HG03159 (cell line): ENCODE measurements around the gene FYB1.
"Not testable (repeated sequence)": the region's sequence is repeated elsewhere in the genome, so short reads cannot be mapped to it uniquely, and the experiment has no call there.

Source experiments
- ATAC-seq: cut with Tn5 transposase; IDR thresholded peaks from one replicate; pipeline ENCODE4 v1.9.1; 2021; ENCODE audit warnings: mild to moderate bottlenecking, moderate library complexity; ENCODE audit not compliant: unreplicated experiment

Gene FYB1

DNA sequence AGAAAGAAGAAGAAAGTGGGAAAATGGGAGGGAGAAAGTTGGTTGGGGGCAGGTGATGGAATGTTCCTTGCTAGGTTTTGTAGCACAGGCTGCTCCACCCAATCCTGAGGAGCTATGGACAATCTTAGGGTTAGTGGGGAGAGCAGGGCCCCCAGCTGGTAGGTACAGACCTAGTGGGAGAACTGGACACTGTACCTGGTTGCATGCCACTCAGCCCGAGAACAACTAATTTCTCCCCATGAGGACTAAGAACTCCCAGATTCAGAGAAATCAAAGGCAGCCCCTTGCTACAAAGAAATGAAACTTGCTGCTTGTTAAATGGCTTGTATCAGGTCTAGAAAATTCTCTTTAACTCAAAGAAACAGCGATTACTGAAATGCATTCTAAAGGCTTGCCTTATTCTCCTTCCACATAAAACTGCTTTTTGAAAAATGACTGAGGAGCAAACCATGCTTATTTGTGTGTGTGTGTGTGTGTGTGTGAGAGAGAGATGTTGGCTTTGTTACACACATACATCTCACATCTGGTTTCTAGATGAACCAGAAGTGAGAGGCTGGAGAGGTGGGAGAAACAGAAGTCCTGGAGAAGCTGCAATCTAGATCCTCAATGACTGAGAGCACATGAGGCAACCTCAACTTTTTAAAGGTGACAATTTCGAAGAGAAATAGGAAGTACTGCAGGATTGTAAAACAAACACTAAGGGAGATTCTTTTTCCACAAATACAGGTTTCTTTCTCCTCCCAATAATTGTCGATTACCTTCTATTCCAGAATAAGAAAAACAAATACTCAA is 28.9 kb downstream of the FYB1 start:
- ATAC-seq, result no peak

- ATAC-seq, result no peak
These were observed 29.9 kb downstream of the FYB1 start for GRCh38 chr5:39189292-39189955.

GRCh38 chr5:39187831-39188731 is 31.3 kb downstream of the FYB1 start:
- peak; percentile 41 for ATAC-seq

DNA sequence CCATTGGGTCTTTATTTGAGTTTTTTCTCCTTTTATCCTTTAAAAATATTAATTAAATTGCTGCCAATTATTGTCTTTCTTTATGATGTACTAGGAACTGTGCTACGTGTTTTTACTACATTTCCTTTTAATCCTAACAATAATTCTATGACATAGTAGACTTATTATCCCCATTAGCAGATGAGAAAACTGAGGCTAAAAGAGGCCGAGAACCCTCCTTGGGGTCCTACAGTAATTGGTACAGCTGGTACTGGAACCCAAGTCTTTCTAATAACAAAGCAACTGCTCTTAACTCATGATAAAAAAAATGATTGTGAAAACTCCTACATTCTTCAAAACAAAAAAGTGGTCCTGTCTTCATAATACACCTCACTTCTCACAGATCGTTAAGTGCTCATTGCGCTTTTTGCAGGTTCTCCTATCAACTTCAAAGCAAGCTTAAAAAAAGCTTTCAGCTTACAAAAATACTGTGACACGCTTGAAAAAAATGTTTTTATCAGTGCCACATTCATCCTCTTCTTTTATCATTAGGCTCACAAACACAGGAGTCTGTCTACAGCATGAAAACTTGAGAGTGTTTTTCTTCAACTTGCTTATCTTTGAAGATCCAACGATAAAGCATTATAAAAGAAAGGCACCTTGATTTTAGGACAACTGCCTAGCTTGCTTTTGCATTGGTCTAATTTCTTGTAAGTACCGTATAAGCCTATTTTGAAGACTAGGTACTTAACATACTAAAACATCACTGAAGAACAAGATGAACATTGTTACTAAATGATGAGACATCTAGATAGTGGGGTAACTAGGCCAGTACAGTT is 32.4 kb downstream of the FYB1 start:
- ATAC-seq, result no peak

GRCh38 chr5:39186289-39186688 is 33.1 kb downstream of the FYB1 start:
- no peak for ATAC-seq

DNA sequence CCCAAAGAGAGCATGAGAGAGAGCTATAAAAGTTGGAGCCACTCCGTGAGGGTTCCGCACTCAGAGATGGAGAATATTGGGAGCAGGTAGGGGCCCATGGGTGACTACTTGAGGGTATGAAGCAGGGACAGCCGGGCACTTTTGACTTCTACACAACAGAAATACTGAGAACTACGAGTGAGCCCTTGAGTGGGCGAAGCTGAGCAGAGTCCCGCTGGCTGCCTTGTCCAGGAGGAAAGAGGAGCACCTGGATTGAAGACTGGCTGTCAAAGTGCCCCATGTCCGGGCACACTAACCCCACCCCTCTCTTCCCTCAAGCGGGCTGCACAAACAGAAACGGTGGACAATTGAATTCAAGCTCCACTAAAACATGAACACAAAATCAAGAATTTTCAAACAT is 33.6 kb downstream of the FYB1 start:
- ATAC-seq, result no peak

DNA sequence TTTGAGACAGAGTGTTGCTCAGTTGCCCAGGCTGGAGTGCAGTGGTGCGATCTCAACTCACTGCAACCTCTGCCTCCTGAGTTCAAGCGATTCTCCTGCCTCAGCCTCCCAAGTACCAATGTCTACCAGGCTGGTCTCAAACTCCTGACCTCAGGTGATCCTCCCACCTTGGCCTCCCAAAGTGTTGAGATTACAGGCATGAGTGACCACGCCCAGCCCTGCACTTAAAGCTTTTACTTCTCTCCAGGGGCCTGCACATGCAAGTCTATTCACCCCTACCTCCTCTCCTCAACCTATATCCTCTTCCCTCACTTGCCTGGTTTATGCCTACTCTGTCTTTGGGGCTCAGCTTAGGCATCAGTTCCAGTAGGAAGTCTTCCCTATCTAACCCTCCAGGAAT is 39.8 kb downstream of the FYB1 start:
- not testable (repeated sequence) for ATAC-seq

- ATAC-seq, result no peak
These were observed 40.5 kb downstream of the FYB1 start for GRCh38 chr5:39178861-39179260.

GRCh38 chr5:39178171-39178570 is 41.2 kb downstream of the FYB1 start:
- ATAC-seq, result no peak

GRCh38 chr5:39177631-39177964 is 41.8 kb downstream of the FYB1 start:
- ATAC-seq, result peak; percentile 85

DNA sequence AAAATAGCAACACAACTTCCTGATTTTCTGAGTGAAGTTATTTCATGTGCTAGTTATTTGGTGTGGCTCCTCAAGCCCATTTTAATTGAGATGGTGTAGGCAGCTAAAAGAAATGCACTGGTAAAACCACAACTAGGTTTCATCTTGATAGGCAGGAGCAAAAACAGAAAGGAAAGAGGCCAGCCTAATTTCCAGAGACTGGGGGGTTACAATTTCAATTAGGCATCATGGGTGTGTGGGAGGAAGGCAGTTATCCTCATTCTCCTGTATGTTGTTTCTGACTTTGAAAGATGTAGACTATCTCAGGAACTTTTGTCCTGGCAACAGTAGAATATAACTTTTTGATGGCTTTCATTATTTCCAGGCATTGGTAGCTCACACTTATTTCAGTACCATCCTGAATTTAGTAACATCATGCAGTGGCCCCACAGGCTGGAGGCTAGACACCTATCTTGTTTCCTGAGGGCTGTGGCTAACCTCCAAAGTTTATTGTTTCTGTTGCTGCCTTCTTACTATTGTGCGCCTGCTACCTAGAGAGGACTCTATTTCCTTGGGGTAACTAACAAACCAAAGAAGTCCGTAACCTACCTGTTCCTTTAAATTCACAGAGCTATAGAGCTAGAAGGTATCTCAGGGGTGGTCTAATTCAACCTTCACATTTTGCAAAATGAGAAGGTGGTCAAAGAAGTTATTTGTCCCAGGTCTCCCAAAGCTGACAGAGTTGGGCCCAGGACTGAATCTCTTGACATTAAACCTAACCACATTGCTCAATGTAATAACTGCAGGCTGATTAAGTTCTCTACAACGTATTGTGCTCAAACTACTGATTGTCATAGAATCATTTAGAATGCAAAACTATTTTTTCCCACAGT is 42.4 kb downstream of the FYB1 start:
- peak; percentile 49 for ATAC-seq

DNA sequence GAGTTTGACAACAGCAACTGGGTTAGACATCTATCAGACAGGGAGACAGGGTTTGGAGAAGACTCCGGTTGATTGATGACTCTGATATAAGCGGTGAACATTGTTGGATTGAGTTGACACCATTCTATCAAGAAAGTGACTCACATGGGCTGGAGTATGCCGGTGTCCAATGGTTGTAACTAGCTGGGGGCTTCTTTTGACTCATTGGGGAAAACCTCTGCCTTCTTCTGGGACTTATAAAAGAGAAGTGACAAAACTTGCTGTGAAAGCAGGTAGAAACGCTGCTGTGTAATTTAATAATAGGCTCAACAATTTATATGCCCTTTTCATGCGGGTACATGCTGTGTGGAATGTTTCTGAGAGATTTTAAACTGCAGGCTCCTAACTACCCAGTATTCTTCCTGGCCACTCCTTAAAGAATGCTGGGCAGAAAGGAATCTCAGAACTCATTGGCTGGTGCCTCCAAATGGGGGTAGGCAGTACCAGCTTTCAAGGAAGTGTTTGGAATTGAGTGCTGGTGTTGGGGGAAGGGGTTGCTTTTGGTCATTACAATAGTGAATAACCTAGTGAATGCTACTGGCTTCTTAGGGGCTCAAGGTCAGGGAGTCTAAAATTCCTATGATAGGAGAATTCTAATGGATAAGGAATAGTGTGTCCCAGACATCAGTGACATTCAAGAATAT is 43.9 kb downstream of the FYB1 start:
- ATAC-seq, result no peak

DNA sequence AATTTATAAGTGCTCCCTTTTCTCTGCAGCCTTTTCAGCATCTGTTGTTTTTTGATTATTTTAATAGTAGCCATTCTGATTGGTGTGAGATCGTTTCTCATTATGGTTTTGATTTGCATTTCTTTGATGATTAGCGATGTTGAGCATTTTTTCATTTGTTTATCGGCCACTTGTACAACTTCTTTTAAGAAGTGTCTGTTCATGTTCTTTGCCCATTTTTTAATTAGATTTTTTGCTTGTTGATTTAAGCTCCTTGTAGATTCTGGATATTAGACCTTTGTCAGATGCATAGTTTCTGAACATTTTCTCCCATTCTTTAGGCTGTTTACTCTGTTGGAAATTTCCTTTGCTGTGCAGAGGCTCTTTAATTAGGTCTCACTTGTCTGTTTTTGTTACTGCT is 46.3 kb downstream of the FYB1 start:
- no peak for ATAC-seq

- no peak for ATAC-seq
These were observed 46.8 kb downstream of the FYB1 start for GRCh38 chr5:39172593-39172992.

DNA sequence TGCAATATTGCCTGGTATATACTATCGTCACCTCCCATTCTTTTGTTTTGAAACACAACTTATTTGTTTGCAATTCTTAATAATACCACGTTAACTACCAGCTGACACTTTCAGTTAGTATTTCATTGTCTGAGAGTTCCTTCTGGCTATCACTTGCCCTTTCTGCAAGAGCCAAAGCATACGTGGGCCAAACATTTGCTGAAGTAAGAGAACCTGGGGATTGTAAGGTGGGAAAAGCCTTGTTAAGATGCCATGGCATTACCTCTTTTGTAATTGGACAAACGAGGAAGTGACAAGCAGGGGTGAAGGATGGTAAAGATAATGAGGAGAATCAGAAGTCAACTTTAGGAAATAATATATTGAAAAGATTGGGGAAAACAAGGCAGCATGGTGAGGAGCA is 47.7 kb downstream of the FYB1 start:
- no peak for ATAC-seq

GRCh38 chr5:39169081-39169480 is 50.3 kb downstream of the FYB1 start:
- no peak for ATAC-seq

DNA sequence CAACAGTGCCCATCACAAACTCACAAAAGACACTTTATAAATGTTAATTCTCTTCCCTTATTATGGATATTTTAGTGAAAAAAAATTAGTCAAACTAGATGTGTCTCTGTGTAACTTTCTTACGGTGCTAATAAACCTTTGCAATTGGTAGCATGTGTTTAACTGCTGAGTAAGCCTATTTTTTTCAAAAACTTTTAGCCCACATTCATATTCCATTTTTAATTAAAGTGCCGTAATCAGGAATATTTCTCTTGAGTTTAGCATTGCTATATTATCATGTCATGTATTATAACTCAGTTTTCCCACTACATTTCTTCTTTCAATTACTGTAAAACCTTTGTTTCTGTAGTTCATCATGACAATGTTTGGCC is 51.4 kb downstream of the FYB1 start:
- ATAC-seq, result no peak

- ATAC-seq, result no peak
These were observed 52.0 kb downstream of the FYB1 start for GRCh38 chr5:39167141-39167971.
